ENCODE results near the gene HIGD1B.
A peak's percentile ranks its signal among the peaks of the same experiment; 100 is the strongest.

The HIGD1B gene

DNA sequence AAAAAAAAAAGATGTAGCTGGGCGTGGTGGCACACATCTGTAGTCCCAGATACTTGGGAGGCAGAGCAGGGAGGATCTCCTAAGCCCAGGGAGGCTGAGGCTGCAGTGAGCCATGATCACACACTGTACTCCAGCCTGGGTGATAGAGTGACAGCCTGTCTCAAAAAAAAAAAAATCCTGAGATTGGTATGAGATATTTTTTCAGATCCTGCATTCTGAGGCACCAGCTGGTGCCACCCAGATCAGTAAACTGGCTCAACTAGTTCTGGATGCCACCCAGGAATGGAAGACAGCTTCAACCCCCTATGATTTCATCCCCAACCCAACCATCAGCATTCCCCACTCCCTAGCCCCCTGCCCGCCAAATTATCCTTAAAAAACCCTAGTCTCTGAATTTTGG is 10.5 kb upstream of the HIGD1B start:
- DNase-seq (ENCODE audit: low read depth in 3 of 3) = no peak

DNA sequence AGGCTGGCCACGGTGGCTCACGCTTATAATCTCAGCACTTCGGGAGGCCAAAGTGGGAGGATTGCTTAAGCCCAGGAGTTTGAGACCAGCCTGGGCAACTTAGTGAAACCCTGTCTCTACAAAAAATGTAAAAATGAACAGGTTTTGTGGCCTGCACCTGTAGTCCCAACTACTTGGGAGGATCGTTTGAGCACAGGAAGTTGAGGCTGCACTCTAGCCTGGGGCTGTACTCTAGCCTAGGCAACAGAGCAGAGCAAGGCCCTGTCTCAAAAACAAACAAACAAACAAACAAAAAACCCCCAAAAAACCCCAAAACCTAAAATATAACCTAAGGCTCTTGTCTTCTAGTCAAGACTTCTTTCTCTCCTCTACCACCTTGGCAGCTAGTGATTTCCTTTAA is 7.4 kb upstream of the HIGD1B start:
- no peak for DNase-seq (ENCODE audit: low read depth in 3 of 3)

DNA sequence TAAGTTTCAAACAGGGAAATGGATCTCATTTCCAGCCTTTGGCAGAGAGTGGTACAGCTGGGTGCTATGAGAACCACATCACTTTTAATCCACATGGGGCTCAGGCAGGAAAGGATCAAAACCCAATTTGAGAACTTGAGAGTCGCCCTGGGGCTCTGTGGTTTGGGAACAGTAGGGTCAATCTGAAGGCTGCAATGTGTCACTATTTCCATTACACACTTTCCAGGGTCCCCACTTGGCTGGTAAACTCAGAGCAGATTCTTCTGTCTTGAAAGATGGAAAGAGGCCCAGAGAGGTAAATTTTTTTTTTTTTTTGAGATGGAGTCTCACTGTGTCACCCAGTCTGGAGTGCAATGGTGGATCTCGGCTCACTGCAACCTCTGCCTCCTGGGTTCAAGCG is 6.7 kb upstream of the HIGD1B start:
- DNase-seq (ENCODE audit: low read depth in 3 of 3) = peak in 1 of 3 experiments; percentile 5

DNA sequence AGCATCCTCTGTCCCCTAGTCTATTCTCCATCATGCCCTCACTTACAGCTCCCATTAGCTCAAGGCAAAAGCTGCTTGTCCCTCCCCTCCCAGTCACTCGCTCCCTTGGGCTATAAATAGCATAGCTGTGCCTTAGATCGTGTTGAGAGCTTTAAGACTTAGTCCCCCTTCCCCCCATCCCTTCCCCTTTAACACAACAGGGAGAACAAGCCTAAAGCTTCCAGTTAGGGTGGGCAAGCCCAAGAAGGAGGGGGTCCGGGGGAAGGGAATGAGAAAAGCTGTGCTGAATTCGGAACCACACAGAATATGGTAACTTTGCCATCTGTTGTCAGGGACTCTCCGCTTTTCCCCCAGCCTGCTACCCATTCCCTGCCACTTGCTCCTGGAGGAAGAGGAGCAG is 4.9 kb upstream of the HIGD1B start:
- no peak for DNase-seq (ENCODE audit: low read depth in 3 of 3)

DNA sequence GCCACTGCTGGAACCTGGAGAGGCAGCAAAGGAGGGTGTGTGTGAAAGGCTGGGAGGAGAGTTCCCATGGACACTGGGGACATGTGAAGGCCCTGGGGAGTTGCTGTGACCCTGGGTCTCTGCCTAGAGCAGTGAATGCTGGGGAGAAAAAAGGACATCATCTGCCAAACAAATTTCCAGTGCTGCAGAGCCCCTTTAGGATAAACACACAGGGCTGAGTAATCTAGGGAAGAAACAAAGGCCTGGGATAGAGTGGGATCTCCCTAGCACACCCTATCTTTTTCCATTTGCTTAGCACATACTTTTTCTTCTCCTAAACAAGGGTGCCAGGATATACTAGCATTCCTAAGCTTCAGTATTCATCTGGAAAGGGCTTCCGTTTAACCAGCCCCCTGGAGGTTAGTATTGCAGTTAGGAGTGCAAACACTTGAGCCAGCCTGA is 3.3 kb upstream of the HIGD1B start:
- no peak for DNase-seq (ENCODE audit: low read depth in 3 of 3)

DNA sequence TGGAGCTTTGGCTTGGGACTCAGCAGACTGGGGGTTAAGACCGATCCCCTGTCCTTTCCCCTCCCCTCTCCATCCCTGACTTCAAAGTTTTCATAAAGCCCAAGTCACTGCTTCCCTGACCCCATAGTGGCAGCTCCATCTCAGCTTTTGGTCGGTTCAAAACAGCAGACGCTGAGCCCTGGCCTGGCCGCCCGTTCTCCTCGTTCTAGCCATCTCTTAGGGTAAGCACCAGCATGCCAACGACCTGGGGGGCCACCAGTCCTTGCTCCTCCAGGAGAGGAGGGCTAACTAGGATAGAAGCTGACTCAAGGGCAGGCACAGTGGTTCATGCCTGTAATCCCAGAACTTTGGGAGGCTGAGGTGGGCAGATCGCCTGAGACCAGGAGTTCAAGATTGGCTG is 1.5 kb upstream of the HIGD1B start:
- DNase-seq (ENCODE audit: low read depth in 3 of 3) = no peak

DNA sequence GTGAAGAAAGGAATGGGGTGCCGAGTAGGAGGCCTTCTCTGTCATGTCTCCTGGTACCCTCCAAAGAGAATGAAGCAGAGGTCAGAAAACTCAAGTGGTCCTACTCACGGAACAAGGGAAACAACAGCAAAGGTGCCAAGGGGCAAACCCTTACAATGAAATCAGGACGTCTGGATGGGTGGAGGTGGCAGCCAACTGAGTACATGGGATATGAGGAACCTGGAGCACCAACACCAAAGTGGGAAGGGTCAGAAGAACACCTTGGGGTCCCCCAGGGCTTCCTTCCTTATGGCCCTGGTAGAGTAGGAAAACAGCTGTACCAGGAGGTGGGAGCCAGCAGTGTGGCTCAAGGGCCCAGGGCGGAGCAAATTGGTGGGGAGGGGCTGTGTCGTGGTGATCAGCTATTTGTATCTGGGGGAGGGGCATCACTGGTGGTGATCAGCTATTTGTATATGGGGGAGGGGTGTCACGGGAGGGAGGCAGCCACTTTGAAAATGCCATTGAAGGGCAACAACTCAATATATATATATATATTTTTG is 643 bp downstream of the HIGD1B start:
- no peak for DNase-seq (ENCODE audit: low read depth in 3 of 3)

DNA sequence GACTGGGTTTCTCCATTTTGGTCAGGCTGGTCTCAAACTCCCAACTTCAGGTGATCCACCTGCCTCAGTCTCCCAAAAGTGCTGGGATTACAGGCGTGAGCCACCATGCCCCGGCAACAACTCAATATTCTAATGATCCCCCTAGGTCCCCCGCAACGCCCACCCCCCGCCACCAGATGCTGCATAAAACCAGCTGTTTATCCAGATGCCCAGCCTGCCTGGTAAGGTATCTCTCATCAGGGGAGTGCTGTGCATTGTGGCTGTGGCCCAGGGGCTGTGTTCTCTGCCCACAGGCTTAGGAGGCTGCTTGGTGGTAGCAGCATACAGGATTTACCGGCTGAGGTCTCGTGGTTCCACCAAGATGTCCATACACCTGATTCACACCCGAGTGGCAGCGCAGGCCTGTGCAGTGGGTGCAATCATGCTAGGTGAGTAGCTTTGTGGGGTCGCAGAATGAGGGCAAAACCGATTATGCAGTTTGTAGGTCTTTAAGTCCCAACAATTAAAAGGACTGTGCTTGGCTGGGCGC is 1.3 kb downstream of the HIGD1B start:
- no peak for DNase-seq (ENCODE audit: low read depth in 3 of 3)

DNA sequence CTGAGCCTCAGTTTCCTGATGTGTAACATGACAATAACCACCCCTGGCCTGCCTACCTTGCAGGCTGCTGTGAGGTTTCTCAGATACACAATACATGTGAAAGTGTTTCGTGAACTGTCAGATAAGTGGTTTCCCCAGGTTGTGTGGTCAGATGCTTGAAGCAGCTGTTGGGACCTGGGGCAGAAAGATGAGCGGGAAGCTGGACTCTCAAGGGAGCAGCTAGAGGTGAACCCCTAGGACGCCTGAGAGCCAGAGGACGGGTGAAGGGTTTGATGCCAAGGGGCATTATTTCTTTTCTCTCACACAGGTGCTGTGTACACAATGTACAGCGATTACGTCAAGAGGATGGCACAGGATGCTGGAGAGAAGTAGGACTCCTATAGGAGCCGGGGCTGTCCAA is 2.3 kb downstream of the HIGD1B start:
- no peak for DNase-seq (ENCODE audit: low read depth in 3 of 3)

DNA sequence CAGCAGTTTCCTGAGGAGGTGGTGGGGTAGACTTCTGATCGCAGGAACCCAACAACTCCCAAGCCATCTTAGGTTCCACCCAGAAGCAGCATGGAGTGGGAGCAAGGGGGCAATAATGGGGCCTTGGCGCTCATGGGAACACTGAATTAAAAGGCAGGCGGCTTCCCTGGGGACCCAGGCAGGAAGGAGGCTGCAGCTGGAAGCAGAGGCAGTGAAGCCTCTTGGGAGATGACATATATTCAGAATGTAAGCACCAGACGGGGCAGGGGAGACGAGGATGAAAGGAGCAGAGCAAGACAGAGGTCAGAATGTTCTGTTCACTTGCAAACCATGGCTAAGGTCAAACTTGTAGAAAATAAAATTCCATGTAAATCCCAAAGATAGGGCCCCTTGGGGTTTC is 2.9 kb downstream of the HIGD1B start:
- DNase-seq (ENCODE audit: low read depth in 3 of 3) = no peak

DNA sequence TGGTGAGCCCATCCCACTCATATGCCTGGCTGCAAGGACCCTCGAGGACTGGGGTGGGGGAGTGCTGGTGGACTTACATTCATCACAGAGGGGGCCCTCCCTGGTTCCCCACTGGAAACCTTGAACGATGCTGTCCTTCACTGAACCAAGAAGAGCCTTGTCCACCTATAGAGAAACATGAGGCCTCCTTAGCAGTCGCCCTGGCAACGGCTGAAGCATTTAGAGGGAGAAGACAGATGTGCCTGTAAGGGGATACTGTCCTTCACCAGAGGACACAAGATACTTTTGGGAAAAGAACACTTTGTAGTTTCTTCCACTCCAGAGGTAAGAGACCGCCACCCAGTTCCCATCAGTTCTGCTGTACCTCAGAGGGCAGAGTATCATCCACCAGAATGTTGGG is 6.5 kb downstream of the HIGD1B start:
- DNase-seq (ENCODE audit: low read depth in 3 of 3) = no peak

DNA sequence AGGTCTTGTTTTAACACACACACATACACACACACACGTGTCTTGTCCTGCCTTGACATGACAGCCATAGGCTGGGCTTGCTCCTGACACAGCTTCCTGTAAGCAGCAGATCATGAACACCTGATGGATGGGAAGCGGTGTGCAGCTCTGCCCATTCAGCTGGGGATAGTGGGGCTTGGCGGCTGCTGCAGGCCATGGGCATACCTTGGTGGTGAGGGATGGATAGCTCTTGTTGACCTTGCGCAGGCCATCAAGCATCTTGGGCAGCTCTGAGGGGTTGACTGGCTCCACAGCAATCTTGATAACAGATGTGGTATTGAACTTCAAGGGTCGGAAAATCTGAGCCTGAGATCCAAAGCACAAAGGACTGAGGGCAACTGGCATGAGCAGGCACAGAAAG is 12.0 kb downstream of the HIGD1B start:
- no peak for DNase-seq (ENCODE audit: low read depth in 3 of 3)

DNA sequence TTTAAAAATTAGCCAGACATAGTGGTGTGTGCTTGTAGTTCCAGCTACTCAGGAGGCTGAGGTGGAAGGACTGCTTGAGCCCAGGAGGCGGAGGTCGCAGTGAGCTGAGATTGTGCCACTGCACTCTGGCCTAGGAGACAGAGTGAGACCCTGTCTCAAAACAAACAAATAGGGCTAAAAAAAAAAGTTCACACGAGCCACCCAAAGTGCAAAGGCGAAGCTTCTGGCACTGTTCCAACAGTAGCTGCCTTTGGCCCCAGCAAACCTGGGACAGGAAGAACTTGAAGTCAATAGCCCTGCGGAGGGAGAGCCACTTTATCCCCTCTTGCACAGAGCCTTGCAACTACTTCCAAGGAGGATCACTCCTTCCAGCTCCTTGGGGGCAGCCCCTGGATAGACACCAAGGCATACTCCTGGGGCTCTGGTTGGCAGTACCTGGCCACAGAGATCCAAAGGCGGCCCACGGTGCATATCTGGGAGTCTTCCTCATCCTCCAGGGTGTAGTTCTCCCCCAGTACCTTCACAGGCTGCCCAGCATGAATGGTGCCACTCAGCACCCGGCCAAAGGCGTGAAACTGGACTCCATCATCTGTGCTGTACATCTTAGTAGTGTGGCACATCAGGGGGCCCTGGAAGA is 14.7 kb downstream of the HIGD1B start:
- no peak for DNase-seq (ENCODE audit: low read depth in 3 of 3)

DNA sequence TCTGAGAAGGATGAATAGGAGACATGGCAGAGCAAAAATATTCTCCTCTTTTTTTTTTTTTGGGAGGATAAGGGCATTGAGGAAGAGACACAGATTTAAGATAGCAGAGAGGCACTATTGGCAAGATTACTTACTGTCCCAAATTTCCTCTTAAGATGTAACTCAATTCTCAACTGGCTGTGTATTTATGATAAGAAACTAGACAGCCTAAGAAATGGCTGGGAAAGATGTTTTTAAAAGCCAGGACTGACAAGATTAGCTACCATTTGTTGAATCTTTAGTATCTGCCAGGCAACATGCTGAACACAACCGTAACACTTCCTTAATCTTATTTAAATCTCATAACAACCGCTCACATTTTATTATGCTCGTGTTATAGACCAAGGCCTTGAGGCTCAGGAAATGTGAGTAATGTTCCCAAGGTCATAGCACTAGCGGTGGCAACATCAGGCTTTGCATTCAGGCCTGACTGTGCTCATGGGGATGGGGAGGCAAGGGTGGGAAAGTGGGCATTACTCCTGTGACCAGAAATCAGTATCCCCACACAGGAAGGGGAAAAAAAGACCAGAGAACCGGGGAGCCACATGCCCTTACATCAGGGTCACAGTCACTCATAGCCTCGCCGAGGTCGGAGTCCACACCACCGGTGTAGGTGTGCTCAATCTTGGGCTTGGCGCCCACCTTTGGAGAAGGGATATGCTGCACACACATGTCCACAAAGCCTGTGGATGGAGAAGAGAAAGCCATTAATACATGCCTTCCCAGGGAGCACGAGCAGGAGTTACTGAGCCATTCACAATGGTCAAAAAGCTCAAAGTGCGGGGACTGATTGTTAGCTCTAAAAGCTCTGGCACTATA is 15.6 kb downstream of the HIGD1B start:
- DNase-seq (ENCODE audit: low read depth in 3 of 3) = no peak

DNA sequence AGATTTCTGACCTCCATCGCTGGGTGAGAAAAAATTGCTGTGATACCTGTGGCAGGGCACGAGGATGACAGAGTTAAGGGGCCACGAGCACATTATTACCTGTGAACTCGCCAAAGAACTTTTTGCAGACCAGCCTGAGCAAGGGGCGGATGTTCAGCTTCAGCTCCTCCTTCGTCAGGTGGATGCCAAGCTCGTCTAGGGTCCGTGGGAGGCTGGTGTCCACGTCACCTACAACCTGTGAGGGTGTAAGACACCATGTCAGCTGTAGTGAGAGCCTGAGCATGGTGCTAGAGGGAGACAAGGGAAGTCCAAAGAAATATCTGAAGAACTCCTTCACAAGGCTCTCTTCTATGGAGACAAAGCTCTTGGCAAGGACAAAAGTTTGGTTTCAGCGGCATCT is 17.1 kb downstream of the HIGD1B start:
- DNase-seq (ENCODE audit: low read depth in 3 of 3) = no peak

DNA sequence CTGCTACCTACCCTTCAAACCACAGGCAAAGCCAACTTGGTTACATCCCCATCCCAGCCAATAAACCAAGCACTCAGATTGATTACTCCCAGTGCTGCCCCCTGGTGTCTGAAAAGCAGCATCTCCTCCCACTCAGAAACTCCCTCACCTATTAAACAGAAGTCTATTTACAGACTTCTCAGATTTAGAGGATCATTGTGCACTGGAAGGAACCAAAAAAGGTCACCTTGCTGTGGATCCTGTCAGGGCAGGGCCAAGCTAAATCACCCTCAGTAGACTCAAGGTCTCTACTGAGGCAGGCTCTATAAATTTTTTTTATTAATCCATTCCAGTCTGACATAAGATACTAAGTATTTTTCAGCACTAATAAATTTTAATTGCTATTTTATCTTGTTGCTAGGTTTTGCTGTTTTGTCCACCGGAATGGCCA is 17.6 kb downstream of the HIGD1B start:
- DNase-seq (ENCODE audit: low read depth in 3 of 3) = peak; percentile 40 to 60 (median 43)

DNA sequence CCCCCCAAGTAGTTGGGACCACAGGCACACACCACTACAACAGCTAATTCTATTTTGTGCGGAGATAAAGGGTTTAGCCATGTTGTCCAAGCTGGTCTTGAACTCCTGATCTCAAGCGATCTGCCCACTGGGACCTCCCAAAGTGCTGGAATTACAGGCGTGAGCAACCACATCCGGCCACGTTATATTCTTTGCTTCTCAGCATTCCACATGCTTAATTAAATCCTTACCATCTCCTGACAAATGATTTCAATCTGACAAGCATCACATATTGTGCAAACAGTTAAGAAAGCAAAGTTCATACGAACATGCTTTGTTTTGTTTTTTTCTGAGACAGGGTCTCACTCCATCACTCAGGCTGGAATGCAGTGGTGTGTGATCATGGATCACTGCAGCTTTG is 18.2 kb downstream of the HIGD1B start:
- no peak for DNase-seq (ENCODE audit: low read depth in 3 of 3)

DNA sequence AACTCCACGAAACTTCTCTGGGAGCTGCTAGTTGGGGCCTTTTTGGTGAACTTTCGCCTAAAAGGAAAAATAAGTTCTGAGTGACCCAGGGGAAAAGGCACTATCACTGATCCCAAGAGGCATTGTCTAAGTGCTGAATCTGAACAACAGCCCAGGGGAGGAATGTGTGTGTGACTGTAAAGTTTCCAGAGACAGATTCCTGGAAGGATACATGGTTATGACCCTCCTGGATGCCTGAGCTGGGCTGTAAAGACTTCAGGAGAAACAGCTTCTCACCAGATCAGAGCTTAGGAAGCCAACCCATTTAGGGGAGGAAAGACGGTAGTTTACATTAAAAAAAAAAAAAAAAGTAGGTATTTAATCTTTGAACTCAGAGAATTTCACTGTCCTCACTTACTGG is 20.2 kb downstream of the HIGD1B start:
- DNase-seq (ENCODE audit: low read depth in 3 of 3) = no peak

DNA sequence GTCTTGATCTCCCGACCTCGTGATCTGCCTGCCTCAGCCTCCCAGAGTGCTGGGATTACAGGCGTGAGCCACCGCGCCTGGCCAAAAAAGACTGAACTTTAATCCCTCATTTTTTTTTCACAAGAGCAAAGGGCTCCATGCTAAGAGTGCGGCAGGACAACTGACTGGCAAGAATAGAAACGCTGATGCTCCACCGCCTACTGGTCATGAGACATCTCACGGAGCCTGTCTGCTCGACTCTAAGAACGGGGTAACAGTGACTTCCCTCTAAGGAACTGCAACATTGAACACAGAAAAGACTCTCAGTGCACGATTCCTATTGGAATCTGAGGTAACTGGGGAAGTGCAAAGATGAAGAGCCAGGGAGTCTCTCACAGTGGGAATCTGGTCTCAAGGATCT is 23.9 kb downstream of the HIGD1B start:
- no peak for DNase-seq (ENCODE audit: low read depth in 3 of 3)

DNA sequence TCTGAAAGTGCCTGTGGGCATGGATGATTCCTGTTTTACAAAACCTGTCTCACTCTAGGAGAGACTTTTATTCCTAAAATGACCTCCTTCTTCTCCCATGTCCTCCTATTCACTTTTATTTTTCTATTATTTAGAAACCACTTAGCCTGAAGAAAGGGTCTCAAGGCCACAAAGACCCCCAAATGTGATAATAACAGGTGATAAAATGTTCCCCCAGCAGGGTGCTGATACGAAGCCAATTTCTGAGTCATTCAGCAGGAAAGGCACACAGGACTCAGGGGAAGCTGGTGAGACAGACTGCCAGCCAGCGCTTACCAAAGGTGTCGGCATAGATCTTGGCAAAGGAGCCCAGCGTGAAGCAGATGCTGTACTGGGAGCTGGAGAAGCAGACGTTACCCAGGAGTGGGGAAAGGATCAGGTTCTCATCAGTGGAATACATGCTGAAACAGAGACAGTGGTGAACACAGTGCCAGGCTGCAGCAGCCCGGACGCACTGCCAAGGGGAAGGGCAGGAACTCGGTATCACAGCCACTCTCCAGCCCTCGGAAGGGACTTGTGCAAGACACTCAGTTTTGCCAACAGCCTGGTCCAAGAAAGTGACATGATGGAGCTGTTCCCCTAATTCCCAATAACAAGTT is 24.6 kb downstream of the HIGD1B start:
- no peak for DNase-seq (ENCODE audit: low read depth in 3 of 3)

DNA sequence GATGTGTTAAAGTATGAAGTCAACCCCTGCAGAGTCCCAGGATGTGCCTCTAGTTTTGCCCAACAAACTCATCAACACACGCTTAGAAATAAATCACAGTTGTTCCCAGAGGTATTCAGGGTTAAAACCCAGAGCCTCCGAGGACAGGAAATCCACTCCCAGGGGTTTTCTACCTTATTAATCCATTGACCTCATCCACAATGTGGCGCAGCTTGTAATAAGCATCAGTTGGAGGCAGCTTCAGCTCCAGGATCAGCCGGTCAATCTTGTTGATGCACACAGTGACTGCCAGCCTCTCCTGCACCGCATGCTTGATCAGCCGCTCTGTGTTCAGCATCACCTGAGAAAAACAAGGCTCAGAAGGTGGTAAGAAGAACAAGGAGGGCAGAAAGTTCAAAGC is 28.1 kb downstream of the HIGD1B start:
- no peak for DNase-seq (ENCODE audit: low read depth in 3 of 3)

DNA sequence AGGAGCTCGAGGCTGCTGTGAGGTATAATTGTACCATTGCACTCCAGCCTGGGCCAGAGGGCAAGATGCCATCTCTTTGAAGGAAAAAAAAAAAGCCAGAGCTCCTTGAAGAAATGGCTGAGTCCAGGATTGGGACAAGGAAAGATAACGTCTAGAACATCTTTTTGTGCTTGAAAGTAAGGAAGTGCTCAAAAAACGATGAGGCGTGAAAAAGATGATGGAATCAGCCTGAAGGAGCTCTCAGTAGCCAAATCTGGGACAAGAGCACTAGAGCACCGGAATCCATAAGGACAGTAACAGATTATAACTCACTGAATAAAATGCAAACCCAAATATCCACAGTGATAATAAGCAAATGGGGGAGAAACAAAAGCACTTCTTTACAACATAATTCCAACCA is 29.4 kb downstream of the HIGD1B start:
- no peak for DNase-seq (ENCODE audit: low read depth in 3 of 3)

Measured in stimulated activated CD4-positive, alpha-beta T cell treated with anti-CD3 and anti-CD28 coated beads, TNF-alpha, amount 100 ng/mL, for 24 hours (primary cell).